Ectodermal cell (in vitro differentiated cells): Measurements from ENCODE around the gene USB1.

Experiments used
- H3K27ac ChIP-seq: 2 replicates; pipeline ENCODE4 v1.7.0; 2013; ENCODE audit warnings: mild to moderate bottlenecking, low read depth, low read length; ENCODE audit not compliant: insufficient read depth, poor library complexity, severe bottlenecking
- H3K27me3 ChIP-seq: 2 replicates; pipeline ENCODE4 v1.7.0; 2013; ENCODE audit warnings: mild to moderate bottlenecking, low read length; ENCODE audit not compliant: insufficient read depth, control insufficient read depth, poor library complexity, severe bottlenecking
- H3K36me3 ChIP-seq: one replicate; pipeline ENCODE4 v1.7.0; 2013; ENCODE audit warnings: low read length; ENCODE audit not compliant: control insufficient read depth, insufficient read depth
- H3K4me1 ChIP-seq: one replicate; pipeline ENCODE4 v1.7.0; 2013; ENCODE audit warnings: low read length; ENCODE audit not compliant: control insufficient read depth, insufficient read depth
- H3K4me3 ChIP-seq: 2 replicates; pipeline ENCODE4 v1.7.0; 2013; ENCODE audit warnings: low read depth, low read length, control low read depth; ENCODE audit not compliant: insufficient read depth
- H3K9me3 ChIP-seq: 2 replicates; pipeline ENCODE4 v1.7.0; 2013; ENCODE audit warnings: mild to moderate bottlenecking, low read length, moderate library complexity; ENCODE audit not compliant: control insufficient read depth
- WGBS, 2 experiments: methylation state at CpG; one replicate each; pipeline ENCODE4 v1.1.7; 2013; ENCODE audit warnings: missing lambda C conversion rate in 2 of 2; 5-methylcytosine and 5-hydroxymethylcytosine counted together

USB1 gene

GRCh38 chr16:58016840-58017446 is 15.7 kb downstream of the USB1 start:
- Histone ChIP-seq H3K4me1 (peaks cover 4% of the 10 kb centered on the region), H3K4me3 (no peak overlapping the region), H3K27me3 (no peaks in the 10 kb centered on the region), H3K9me3 (no peaks in the 10 kb centered on the region), H3K36me3 (no peaks in the 10 kb centered on the region), H3K27ac (no peak overlapping the region)
- 76% methylated on average over 12 of the region's 12 CpGs for WGBS, 2 experiments

- Histone ChIP-seq H3K4me1 (peaks cover 9% of the 10 kb centered on the region), H3K36me3 (no peaks in the 10 kb centered on the region), H3K9me3 (no peaks in the 10 kb centered on the region), H3K4me3 (no peak overlapping the region), H3K27ac (no peak overlapping the region), H3K27me3 (peaks cover 7% of the 10 kb centered on the region)
- WGBS, 2 experiments: 72% methylated on average over 7 of the region's 7 CpGs
Observed at GRCh38 chr16:58018803-58019202, 17.6 kb downstream of the USB1 start.

- Histone ChIP-seq H3K27me3 (peaks cover 19% of the 10 kb centered on the region), H3K4me3 (no peak overlapping the region), H3K4me1 (peaks cover 12% of the 10 kb centered on the region), H3K36me3 (no peaks in the 10 kb centered on the region), H3K27ac (no peak overlapping the region), H3K9me3 (no peaks in the 10 kb centered on the region)
- WGBS, 2 experiments: 88% methylated on average over 8 of the region's 8 CpGs
Observed at GRCh38 chr16:58019866-58020538, 18.8 kb downstream of the USB1 start.

- Histone ChIP-seq H3K27me3 (peaks cover 27% of the 10 kb centered on the region), H3K4me3 (no peak overlapping the region), H3K9me3 (no peaks in the 10 kb centered on the region), H3K4me1 (peaks cover 12% of the 10 kb centered on the region), H3K36me3 (no peaks in the 10 kb centered on the region), H3K27ac (no peak overlapping the region)
- 67 to 77% methylated on average over 7 to 8 of the region's 8 CpGs for WGBS, 2 experiments
Observed at GRCh38 chr16:58020628-58021521, 19.7 kb downstream of the USB1 start.

GRCh38 chr16:58021661-58022551 is 20.7 kb downstream of the USB1 start:
- Histone ChIP-seq H3K9me3 (no peaks in the 10 kb centered on the region), H3K36me3 (no peaks in the 10 kb centered on the region), H3K27ac (no peak overlapping the region), H3K27me3 (peaks cover 37% of the 10 kb centered on the region), H3K4me3 (no peak overlapping the region), H3K4me1 (peaks cover 12% of the 10 kb centered on the region)
- WGBS, 2 experiments: 90 to 91% methylated on average over 8 of the region's 8 CpGs

- no peak overlapping the region for H3K27ac ChIP-seq
- 53 to 55% methylated on average over 16 to 18 of the region's 18 CpGs for WGBS, 2 experiments
- peaks cover 43% of the 10 kb centered on the region for H3K27me3 ChIP-seq
- H3K4me3 ChIP-seq: no peak overlapping the region
- H3K36me3 ChIP-seq: no peaks in the 10 kb centered on the region
- peaks cover 17% of the 10 kb centered on the region for H3K4me1 ChIP-seq
- no peaks in the 10 kb centered on the region for H3K9me3 ChIP-seq
Observed at GRCh38 chr16:58022601-58023371, 21.6 kb downstream of the USB1 start.

GRCh38 chr16:58024486-58025350 is 23.5 kb downstream of the USB1 start:
- Histone ChIP-seq H3K27me3 (peaks cover 43% of the 10 kb centered on the region), H3K4me1 (peaks cover 25% of the 10 kb centered on the region), H3K27ac (no peak overlapping the region), H3K36me3 (no peaks in the 10 kb centered on the region), H3K9me3 (no peaks in the 10 kb centered on the region), H3K4me3 (peak overlapping the region; percentile 69)
- 16% methylated on average over 56 to 57 of the region's 57 CpGs for WGBS, 2 experiments

GRCh38 chr16:58025351-58026138 is 24.3 kb downstream of the USB1 start, which contains the start of gene MMP15:
Gene MMP15, plus strand, starts transcription at chr16:58025754. Its CDS starts 597 bp downstream, at chr16:58026351.
- H3K4me3 ChIP-seq: peak within 1 kb of the TSS; percentile 69
- 0 to 1% methylated on average over 89 to 90 of the region's 90 CpGs for WGBS, 2 experiments
- H3K27me3 ChIP-seq: peaks cover 43% of the 10 kb centered on the region
- no peaks in the 10 kb centered on the region for H3K9me3 ChIP-seq
- peaks cover 28% of the 10 kb centered on the region for H3K4me1 ChIP-seq
- no peak within 1 kb of the TSS for H3K27ac ChIP-seq
- H3K36me3 ChIP-seq: no peaks in the 10 kb centered on the region
